ENCODE measurements around the gene MYF5.
A peak's percentile ranks its signal among the peaks of the same experiment; 100 is the strongest.

MYF5 gene

GRCh38 chr12:80763874-80764273, 47.2 kb downstream of the MYF5 start:
- peak; percentile 64 to 66 for DNase-seq (ENCODE audit: low spot score in 2 of 2)
- in situ Hi-C loops (cut with MboI; ENCODE audit: low sequenced_read_pairs) = no loop called here
- H3K9me3 ChIP-seq = no peaks in the 10 kb centered on the region
- H3K27me3 ChIP-seq (ENCODE audit: low read depth) = no peaks in the 10 kb centered on the region
- no peak overlapping the region for H3K4me3 ChIP-seq
- peaks cover 36% of the 10 kb centered on the region for H3K4me1 ChIP-seq
- H3K36me3 ChIP-seq (replicated peaks) = no peaks in the 10 kb centered on the region

- H3K27me3 ChIP-seq (ENCODE audit: low read depth) = no peaks in the 10 kb centered on the region
- no peaks in the 10 kb centered on the region for H3K36me3 ChIP-seq (replicated peaks)
- peaks cover 58% of the 10 kb centered on the region for H3K4me1 ChIP-seq
- DNase-seq (ENCODE audit: low spot score in 2 of 2) = peak in 1 of 2 experiments; percentile 86
- H3K9me3 ChIP-seq = no peaks in the 10 kb centered on the region
- in situ Hi-C loops (cut with MboI; ENCODE audit: low sequenced_read_pairs) = no loop called here
- H3K4me3 ChIP-seq = no peak overlapping the region
These were observed 49.5 kb downstream of the MYF5 start for GRCh38 chr12:80766210-80766609.

GRCh38 chr12:80766897-80767296, 50.2 kb downstream of the MYF5 start:
- Histone ChIP-seq H3K36me3 (replicated peaks) (no peaks in the 10 kb centered on the region), H3K9me3 (no peaks in the 10 kb centered on the region), H3K4me3 (no peak overlapping the region), H3K27me3 (ENCODE audit: low read depth) (no peaks in the 10 kb centered on the region), H3K4me1 (peaks cover 57% of the 10 kb centered on the region)
- in situ Hi-C loops (cut with MboI; ENCODE audit: low sequenced_read_pairs) = no loop called here
- DNase-seq (ENCODE audit: low spot score in 2 of 2) = no peak

All from HAP-1 (cell line).